GM23338 (cell line): ENCODE data around the gene FBF1. TPM values are rescaled to one million over a fixed set of nuclear protein-coding genes. Genes with fewer than 3 reads are reported as not detected.

ENCODE experiments used
- ATAC-seq: fragments of 200-7000 bp; cut with Tn5 transposase; 3 replicates; pipeline ENCODE4 v1.9.1; 2020
- DNase-seq: peaks from one replicate; pipeline ENCODE4 v3.0.0-alpha.2; 2015; ENCODE audit warnings: low spot score
- H2AFZ ChIP-seq: fragments of 200-600 bp; sonication (generic); 2 replicates; pipeline ENCODE4 v1.8.0; 2016; ENCODE audit warnings: antibody characterized with exemption, mild to moderate bottlenecking, moderate library complexity
- H3F3A ChIP-seq: fragments of 200-600 bp; sonication (generic); replicated peaks from 2 replicates; pipeline ENCODE4 v1.8.0; 2017; ENCODE audit warnings: antibody characterized with exemption, mixed run types, low read depth
- H3K27ac ChIP-seq: fragments of 200-600 bp; sonication (generic); 2 replicates; pipeline ENCODE4 v1.6.1; 2016; ENCODE audit warnings: low read depth
- H3K27me3 ChIP-seq: fragments of 200-600 bp; sonication (generic); 2 replicates; pipeline ENCODE4 v1.8.0; 2016; ENCODE audit warnings: mild to moderate bottlenecking, mixed run types, moderate library complexity; ENCODE audit not compliant: insufficient read depth
- H3K36me3 ChIP-seq: fragments of 200-600 bp; sonication (generic); 2 replicates; pipeline ENCODE4 v1.8.0; 2016; ENCODE audit warnings: mild to moderate bottlenecking; ENCODE audit not compliant: insufficient read depth
- H3K4me1 ChIP-seq: fragments of 200-600 bp; sonication (generic); 2 replicates; pipeline ENCODE4 v1.8.0; 2016; ENCODE audit warnings: mild to moderate bottlenecking, moderate library complexity; ENCODE audit not compliant: insufficient read depth
- H3K4me2 ChIP-seq: fragments of 200-600 bp; sonication (generic); 2 replicates; pipeline ENCODE4 v1.7.1; 2017; ENCODE audit warnings: mixed run types
- H3K4me3 ChIP-seq: fragments of 200-600 bp; sonication (generic); 2 replicates; pipeline ENCODE4 v1.6.1; 2016; ENCODE audit warnings: mixed run types
- H3K79me2 ChIP-seq: fragments of 200-600 bp; sonication (generic); replicated peaks from 2 replicates; pipeline ENCODE4 v1.8.0; 2017; ENCODE audit warnings: mild to moderate bottlenecking; ENCODE audit not compliant: insufficient read depth
- H3K9me2 ChIP-seq: fragments of 200-600 bp; sonication (generic); 2 replicates; pipeline ENCODE4 v1.8.0; 2017; ENCODE audit not compliant: insufficient read depth
- H4K20me1 ChIP-seq: fragments of 200-600 bp; sonication (generic); replicated peaks from 2 replicates; pipeline ENCODE4 v1.8.0; 2017; ENCODE audit warnings: mild to moderate bottlenecking; ENCODE audit not compliant: insufficient read depth
- H3K27ac Mint-ChIP-seq: 2 replicates; pipeline ENCODE4 v1.8.0; 2020; ENCODE audit warnings: inconsistent platforms, mild to moderate bottlenecking, moderate library complexity, mixed read lengths
- H3K27me3 Mint-ChIP-seq: 3 replicates; pipeline ENCODE4 v1.8.0; 2022; ENCODE audit warnings: low read depth, mild to moderate bottlenecking, moderate library complexity, mixed read lengths, inconsistent platforms; ENCODE audit not compliant: insufficient read depth, poor library complexity
- H3K36me3 Mint-ChIP-seq: 3 replicates; pipeline ENCODE4 v1.8.0; 2021; ENCODE audit warnings: low read depth, mild to moderate bottlenecking, inconsistent platforms, moderate library complexity, mixed read lengths
- H3K4me1 Mint-ChIP-seq: 3 replicates; pipeline ENCODE4 v1.8.0; 2020; ENCODE audit warnings: mild to moderate bottlenecking, inconsistent platforms, mixed read lengths
- H3K4me3 Mint-ChIP-seq: 3 replicates; pipeline ENCODE4 v1.8.0; 2021; ENCODE audit warnings: moderate library complexity, mild to moderate bottlenecking, inconsistent platforms, mixed read lengths
- H3K9me3 Mint-ChIP-seq: 3 replicates; pipeline ENCODE4 v1.8.0; 2020; ENCODE audit warnings: moderate library complexity, mild to moderate bottlenecking, inconsistent platforms, mixed read lengths
- CREB1 ChIP-seq: fragments of 250-450 bp; sonication (Bioruptor Pico); IDR thresholded peaks from 2 replicates; pipeline ENCODE4 v1.5.0; 2020; ENCODE audit warnings: low read depth, mild to moderate bottlenecking, moderate library complexity
- EZH2 ChIP-seq: fragments of 200-600 bp; sonication (generic); IDR thresholded peaks from one replicate; pipeline ENCODE4 v1.8.0; 2017; ENCODE audit warnings: antibody characterized with exemption, mild to moderate bottlenecking, low read depth; ENCODE audit not compliant: unreplicated experiment
- EZH2phosphoT487 ChIP-seq: fragments of 200-600 bp; sonication (generic); IDR thresholded peaks from one replicate; pipeline ENCODE4 v1.8.1; 2018; ENCODE audit warnings: antibody characterized with exemption; ENCODE audit not compliant: unreplicated experiment
- JUNB ChIP-seq: IDR thresholded peaks from one replicate; pipeline ENCODE4 v1.6.1; 2016; ENCODE audit warnings: antibody characterized with exemption; ENCODE audit not compliant: unreplicated experiment
- POLR2AphosphoS5 ChIP-seq: IDR thresholded peaks from 2 replicates; pipeline ENCODE4 v1.6.1; 2016; ENCODE audit warnings: antibody characterized with exemption, low read depth
- REST ChIP-seq: IDR thresholded peaks from one replicate; pipeline ENCODE4 v1.6.1; 2018; ENCODE audit warnings: antibody characterized with exemption; ENCODE audit not compliant: unreplicated experiment
- ZNF114 ChIP-seq: fragments of 250-450 bp; sonication (Bioruptor Pico); IDR thresholded peaks from 2 replicates; pipeline ENCODE4 v1.5.0; 2020; ENCODE audit warnings: mild to moderate bottlenecking, moderate library complexity
- polyA plus RNA-seq: library from polyadenylated mRNA; unstranded; fragments of >200 nt; fragmentation: Nextera tagmentation; extraction: Ambion mirVana; gene quantifications from 2 replicates; pipeline ENCODE4 v1.2.1, GENCODE V29; 2016
- total RNA-seq: library from RNA; depleted of rRNA; stranded (reverse); fragments of >200 nt; shearing (Covaris generic); gene quantifications from 2 replicates; pipeline ENCODE4 v1.2.3, GENCODE V29; 2014
- TF ChIP-seq, protein P1 (sequence below): IDR thresholded peaks from 2 replicates; pipeline ENCODE4 v1.6.1; 2016; ENCODE audit warnings: antibody characterized with exemption
- TF ChIP-seq, protein P2 (sequence below): fragments of 250-450 bp; sonication (Bioruptor Pico); IDR thresholded peaks from 2 replicates; pipeline ENCODE4 v1.5.0; 2020; ENCODE audit warnings: mild to moderate bottlenecking, moderate library complexity
- TF ChIP-seq, protein P3 (sequence below), 2 experiments: fragments of 200-600 bp in 1 of 2; sonication (generic) in 1 of 2; conservative IDR thresholded peaks; 2 replicates each; pipeline versions ENCODE4 v1.5.1 to v1.6.1; 2016 to 2017; ENCODE audit warnings: antibody characterized with exemption in 2 of 2, low read depth in 2 of 2, mild to moderate bottlenecking in 2 of 2, moderate library complexity in 1 of 2

The FBF1 gene
- total and polyA plus RNA-seq, 2 experiments from 2014 or later = 8.8 to 11.8 TPM

DNA sequence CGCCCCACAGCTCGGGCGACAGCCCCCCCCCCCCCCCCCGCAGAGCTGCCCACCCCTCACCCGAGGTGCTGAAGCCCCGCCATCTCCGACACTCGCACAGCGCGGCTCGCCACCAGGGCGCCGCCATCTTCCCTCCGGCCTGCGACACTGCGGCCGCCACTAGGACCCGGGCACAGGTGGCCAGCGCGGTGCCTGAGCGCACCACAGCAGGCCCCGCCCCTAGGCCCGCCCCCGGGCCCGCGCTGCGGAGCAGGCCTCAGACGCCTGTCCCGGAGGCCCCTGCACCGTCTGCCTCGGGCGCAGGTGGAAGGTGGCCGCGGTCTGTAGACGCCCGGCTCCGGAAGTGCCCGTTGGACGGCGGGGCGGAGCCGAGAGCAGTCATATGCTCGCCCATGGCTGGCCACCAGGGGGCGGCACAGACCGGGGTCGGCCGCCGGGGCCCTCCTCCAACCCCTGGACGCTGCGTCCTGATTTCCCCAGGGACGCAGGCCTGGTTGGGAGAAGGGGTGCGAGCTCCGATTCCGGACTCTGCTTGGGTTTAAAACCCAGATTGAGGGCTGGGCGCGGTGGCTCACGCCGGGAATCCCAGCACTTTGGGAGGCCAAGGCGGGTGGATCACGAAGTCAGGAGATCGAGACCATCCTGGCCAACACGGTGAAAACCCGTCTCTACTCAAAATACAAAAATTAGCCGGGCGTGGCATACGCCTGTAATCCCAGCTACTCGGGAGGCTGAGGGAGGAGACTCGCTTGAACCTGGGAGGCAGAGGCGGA is 35.9 kb downstream of the FBF1 start, which contains the start of gene MRPL38:
MRPL38 (minus strand) TSS at position 136 of the 773 bp plus-strand sequence; CDS start at position 127, 9 bp downstream.
- peak within 1 kb of the TSS; percentile 88 for H3K27ac Mint-ChIP-seq
- no peaks in the 10 kb centered on the region for H3K9me3 Mint-ChIP-seq
- H3K9me2 ChIP-seq = no peaks in the 10 kb centered on the region

More for the DNA sequence above, 35.9 kb downstream of the FBF1 start, which contains the start of gene MRPL38:
- Histone ChIP-seq H4K20me1 (peaks cover 6% of the 10 kb centered on the region; the same call in 1 of the 2 replicates), H2AFZ (0 out of 2 replicates have a peak within 1 kb of the TSS, but pooled peaks have one; percentile 73), H3K4me2 (peak within 1 kb of the TSS; percentile 99), H3K27ac (peak within 1 kb of the TSS; percentile 59; the same call in 1 of the 2 replicates), H3K4me1 (peaks cover 8% of the 10 kb centered on the region), H3K79me2 (peaks cover 15% of the 10 kb centered on the region), H3K36me3 (peaks cover 9% of the 10 kb centered on the region), H3K27me3 (no peaks in the 10 kb centered on the region), H3F3A (peaks cover 26% of the 10 kb centered on the region), H3K4me3 (peak within 1 kb of the TSS; percentile 86)
- DNase-seq (peak; percentile 93), ATAC-seq (peak; percentile 96)
- peaks cover 22% of the 10 kb centered on the region for H3K36me3 Mint-ChIP-seq
- no peak for TF ChIP-seq REST
- TF ChIP-seq, protein P1, sequence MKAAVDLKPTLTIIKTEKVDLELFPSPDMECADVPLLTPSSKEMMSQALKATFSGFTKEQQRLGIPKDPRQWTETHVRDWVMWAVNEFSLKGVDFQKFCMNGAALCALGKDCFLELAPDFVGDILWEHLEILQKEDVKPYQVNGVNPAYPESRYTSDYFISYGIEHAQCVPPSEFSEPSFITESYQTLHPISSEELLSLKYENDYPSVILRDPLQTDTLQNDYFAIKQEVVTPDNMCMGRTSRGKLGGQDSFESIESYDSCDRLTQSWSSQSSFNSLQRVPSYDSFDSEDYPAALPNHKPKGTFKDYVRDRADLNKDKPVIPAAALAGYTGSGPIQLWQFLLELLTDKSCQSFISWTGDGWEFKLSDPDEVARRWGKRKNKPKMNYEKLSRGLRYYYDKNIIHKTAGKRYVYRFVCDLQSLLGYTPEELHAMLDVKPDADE = no peak; the same call in 1 of the 2 replicates
- TF ChIP-seq ZNF114 (CRISPR knock-in tag) = no peak
- peak; percentile 74 for TF ChIP-seq POLR2AphosphoS5
- no peak for TF ChIP-seq EZH2
- no peak for TF ChIP-seq EZH2phosphoT487
- TF ChIP-seq, protein P2, sequence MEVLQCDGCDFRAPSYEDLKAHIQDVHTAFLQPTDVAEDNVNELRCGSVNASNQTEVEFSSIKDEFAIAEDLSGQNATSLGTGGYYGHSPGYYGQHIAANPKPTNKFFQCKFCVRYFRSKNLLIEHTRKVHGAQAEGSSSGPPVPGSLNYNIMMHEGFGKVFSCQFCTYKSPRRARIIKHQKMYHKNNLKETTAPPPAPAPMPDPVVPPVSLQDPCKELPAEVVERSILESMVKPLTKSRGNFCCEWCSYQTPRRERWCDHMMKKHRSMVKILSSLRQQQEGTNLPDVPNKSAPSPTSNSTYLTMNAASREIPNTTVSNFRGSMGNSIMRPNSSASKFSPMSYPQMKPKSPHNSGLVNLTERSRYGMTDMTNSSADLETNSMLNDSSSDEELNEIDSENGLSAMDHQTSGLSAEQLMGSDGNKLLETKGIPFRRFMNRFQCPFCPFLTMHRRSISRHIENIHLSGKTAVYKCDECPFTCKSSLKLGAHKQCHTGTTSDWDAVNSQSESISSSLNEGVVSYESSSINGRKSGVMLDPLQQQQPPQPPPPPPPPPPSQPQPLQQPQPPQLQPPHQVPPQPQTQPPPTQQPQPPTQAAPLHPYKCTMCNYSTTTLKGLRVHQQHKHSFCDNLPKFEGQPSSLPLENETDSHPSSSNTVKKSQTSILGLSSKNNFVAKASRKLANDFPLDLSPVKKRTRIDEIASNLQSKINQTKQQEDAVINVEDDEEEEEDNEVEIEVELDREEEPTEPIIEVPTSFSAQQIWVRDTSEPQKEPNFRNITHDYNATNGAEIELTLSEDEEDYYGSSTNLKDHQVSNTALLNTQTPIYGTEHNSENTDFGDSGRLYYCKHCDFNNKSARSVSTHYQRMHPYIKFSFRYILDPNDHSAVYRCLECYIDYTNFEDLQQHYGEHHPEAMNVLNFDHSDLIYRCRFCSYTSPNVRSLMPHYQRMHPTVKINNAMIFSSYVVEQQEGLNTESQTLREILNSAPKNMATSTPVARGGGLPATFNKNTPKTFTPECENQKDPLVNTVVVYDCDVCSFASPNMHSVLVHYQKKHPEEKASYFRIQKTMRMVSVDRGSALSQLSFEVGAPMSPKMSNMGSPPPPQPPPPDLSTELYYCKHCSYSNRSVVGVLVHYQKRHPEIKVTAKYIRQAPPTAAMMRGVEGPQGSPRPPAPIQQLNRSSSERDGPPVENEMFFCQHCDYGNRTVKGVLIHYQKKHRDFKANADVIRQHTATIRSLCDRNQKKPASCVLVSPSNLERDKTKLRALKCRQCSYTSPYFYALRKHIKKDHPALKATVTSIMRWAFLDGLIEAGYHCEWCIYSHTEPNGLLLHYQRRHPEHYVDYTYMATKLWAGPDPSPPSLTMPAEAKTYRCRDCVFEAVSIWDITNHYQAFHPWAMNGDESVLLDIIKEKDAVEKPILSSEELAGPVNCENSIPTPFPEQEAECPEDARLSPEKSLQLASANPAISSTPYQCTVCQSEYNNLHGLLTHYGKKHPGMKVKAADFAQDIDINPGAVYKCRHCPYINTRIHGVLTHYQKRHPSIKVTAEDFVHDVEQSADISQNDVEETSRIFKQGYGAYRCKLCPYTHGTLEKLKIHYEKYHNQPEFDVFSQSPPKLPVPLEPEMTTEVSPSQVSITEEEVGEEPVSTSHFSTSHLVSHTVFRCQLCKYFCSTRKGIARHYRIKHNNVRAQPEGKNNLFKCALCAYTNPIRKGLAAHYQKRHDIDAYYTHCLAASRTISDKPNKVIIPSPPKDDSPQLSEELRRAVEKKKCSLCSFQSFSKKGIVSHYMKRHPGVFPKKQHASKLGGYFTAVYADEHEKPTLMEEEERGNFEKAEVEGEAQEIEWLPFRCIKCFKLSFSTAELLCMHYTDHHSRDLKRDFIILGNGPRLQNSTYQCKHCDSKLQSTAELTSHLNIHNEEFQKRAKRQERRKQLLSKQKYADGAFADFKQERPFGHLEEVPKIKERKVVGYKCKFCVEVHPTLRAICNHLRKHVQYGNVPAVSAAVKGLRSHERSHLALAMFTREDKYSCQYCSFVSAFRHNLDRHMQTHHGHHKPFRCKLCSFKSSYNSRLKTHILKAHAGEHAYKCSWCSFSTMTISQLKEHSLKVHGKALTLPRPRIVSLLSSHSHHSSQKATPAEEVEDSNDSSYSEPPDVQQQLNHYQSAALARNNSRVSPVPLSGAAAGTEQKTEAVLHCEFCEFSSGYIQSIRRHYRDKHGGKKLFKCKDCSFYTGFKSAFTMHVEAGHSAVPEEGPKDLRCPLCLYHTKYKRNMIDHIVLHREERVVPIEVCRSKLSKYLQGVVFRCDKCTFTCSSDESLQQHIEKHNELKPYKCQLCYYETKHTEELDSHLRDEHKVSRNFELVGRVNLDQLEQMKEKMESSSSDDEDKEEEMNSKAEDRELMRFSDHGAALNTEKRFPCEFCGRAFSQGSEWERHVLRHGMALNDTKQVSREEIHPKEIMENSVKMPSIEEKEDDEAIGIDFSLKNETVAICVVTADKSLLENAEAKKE = no peak
- TF ChIP-seq, protein P3, sequence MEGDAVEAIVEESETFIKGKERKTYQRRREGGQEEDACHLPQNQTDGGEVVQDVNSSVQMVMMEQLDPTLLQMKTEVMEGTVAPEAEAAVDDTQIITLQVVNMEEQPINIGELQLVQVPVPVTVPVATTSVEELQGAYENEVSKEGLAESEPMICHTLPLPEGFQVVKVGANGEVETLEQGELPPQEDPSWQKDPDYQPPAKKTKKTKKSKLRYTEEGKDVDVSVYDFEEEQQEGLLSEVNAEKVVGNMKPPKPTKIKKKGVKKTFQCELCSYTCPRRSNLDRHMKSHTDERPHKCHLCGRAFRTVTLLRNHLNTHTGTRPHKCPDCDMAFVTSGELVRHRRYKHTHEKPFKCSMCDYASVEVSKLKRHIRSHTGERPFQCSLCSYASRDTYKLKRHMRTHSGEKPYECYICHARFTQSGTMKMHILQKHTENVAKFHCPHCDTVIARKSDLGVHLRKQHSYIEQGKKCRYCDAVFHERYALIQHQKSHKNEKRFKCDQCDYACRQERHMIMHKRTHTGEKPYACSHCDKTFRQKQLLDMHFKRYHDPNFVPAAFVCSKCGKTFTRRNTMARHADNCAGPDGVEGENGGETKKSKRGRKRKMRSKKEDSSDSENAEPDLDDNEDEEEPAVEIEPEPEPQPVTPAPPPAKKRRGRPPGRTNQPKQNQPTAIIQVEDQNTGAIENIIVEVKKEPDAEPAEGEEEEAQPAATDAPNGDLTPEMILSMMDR (conservative IDR thresholded peaks at IDR 0.05; ENCODE audit: low read depth in 2 of 2) = peak; percentile 75 to 92
- no peak for TF ChIP-seq JUNB
- TF ChIP-seq CREB1 (CRISPR knock-in tag) = peak; percentile 52
- H3K4me1 Mint-ChIP-seq = no peaks in the 10 kb centered on the region
- H3K27me3 Mint-ChIP-seq = peaks cover 7% of the 10 kb centered on the region
- H3K4me3 Mint-ChIP-seq = peak within 1 kb of the TSS; percentile 87
